Ramos (cell line): ENCODE results near the gene TMEM132D.

Experiments
- in situ Hi-C: fragments of 300-500 bp; cut with MboI; formaldehyde crosslinking; loops from one replicate; pipeline ENCODE4 v1.14.3; 2022; ENCODE audit warnings: low sequenced_read_pairs; ENCODE audit not compliant: unreplicated experiment

TMEM132D gene

DNA sequence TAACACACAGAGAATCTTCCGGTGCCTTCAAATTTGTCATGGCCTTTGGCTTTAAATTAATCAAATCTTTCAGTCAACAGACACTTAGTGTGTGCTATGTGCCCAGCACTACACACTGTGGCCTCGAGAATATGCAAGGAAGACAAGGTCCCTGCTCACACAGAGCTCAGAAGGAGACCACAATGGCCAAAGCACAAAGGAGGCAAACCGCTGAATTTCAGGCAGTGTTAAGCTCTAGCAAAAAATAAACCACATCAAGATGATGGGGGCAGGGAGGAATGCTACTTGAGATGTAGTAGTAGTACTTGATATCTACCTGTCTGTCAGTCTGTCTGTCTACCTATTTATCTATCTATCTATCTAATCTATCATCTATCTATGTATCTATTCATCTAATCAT, 227.9 kb downstream of the TMEM132D start:
- in situ Hi-C loops: no loop called here

DNA sequence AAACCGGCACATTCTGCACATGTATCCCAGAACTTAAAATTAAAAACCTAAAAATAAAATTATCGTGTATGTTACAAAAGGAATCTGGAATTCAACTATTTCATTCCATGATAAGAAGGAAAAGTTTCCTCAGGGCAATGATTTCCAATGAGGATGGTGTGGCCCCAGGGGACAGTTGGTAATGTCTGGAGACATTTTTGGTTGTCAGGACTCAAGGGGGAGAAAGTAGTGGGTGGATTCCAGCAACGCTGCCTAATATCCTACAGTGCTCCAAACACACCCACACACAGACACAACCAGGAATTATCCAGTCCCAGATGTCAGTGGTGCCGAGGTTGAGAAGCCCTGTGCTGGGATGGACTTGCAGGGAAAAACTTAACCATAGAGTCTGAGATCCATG, 228.3 kb downstream of the TMEM132D start:
- in situ Hi-C loops: no loop called here

GRCh38 chr12:129673806-129674205, 230.0 kb downstream of the TMEM132D start:
- in situ Hi-C loops: no loop called here

DNA sequence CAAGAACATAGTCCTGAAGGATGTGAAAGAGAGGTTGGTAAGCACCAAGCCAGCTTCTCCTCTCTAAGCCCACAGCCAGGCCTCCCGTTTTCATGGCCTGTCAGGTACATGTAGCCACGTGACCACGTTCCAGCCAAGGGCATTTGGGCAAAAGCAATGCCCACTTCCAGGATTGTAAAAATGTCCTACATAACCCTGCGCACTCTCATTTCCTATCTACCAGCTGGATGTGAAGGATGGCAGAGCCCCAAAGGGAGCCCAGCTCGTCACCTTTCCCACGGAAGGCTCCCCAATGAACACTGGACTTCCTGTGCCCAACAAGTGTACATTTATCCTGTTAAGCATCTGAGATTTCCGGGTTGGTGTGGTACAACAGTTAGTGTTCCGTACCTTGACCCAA, 231.7 kb downstream of the TMEM132D start:
- in situ Hi-C loops: no loop called here

DNA sequence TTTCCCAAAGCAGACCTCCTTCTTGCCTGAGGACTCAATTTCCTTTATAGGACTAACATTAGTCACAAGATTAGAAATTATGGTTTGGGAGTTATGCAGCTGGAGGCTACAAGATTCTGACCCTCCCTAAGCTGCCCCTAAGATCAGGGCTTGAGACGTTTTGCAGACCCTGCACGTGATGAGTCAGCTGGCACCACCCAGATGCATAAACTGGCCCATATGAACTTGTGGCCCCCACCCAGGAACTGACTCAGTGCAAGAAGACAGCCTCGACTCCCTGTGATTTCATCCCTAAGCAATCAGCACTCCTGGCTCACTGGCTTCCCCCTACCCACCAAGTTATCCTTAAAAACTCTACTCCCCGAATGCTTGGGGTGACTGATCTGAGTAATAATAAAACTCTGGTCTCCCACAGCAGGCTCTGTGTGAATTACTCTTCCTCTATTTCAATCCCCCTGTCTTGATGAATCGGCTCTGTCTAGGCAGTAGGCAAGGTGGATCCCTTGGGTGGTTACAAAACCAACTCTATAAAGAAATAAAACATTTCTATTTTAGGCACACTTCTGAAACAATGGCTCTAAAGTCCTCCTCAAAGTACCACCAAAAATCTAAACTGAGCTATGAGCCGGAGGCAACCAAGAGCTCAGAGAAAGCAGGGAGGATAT, 233.4 kb downstream of the TMEM132D start:
- in situ Hi-C loops: no loop called here

- in situ Hi-C loops: no loop called here
Measured at GRCh38 chr12:129665414-129665813, 238.4 kb downstream of the TMEM132D start.

DNA sequence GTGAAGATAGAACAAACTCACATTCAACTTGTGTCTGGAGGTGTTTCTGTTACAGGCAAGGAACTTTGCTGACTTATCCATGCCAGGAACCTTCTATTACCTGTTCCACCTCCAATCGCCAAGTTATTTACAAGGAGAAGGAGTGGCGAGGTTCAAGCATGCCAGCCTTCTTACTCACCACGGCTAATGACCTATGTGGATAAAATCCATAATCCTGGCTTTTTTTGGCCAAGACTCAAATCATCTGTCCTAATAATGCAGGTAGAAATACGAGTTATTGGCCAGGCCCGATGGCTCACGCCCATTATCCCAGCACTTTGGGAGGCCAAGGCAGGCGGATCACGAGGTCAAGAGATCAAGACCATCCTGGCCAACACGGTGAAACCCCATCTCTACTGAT, 241.6 kb downstream of the TMEM132D start:
- in situ Hi-C loops: no loop called here

GRCh38 chr12:129660946-129661345, 242.9 kb downstream of the TMEM132D start:
- in situ Hi-C loops: no loop called here

DNA sequence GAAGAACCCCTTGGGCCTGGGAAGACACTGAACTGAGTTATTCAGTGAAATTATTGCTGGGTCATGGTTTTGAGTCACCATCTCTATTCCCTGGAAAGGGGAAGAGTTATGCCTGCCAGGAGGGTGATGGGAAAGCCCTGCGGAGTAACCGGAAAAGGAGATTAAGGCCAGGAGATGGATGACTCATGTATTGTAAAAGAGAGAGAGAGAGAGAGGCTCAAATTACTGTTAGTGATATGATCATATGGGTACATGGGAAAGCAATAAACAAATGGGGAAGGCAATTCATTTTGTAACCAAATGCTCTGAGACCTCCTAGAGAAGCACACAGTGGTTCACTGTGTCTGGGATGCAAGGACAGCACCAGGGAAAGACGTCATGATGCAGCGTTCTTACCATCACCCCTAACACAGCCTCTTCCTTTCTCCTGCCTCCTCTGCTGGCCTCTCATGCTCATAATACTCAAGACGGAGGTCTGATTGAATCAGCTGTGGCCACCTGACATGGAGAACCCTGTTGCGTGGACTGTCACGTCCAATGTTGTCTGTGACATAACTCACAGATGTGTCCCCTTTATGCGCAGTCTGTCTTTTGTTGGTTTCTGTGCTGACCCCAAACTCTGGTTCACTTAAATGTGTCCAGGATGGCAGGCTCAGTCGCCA, 243.7 kb downstream of the TMEM132D start:
- in situ Hi-C loops: no loop called here

GRCh38 chr12:129657179-129657578, 246.6 kb downstream of the TMEM132D start:
- in situ Hi-C loops: no loop called here

DNA sequence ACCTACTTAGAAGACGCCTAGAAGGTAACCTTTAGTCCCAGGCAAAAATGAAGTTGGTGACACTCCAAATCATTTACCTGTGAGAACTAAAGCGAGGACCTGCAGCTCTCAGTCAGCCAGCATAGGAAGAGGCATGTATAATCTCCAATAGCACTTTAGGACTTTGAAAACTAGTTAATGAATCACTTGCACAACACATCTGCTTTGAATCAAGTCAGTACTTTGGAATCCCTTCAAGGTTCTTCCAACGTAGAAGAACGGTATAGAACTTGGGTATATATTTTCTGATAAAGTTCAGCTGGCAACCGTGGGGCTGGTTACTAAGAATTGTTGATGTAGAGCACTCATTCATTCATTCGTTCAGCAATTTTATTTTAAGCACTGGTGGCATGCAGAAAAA, 251.9 kb downstream of the TMEM132D start:
- in situ Hi-C loops: no loop called here

GRCh38 chr12:129641926-129642325, 261.9 kb downstream of the TMEM132D start:
- in situ Hi-C loops: no loop called here

DNA sequence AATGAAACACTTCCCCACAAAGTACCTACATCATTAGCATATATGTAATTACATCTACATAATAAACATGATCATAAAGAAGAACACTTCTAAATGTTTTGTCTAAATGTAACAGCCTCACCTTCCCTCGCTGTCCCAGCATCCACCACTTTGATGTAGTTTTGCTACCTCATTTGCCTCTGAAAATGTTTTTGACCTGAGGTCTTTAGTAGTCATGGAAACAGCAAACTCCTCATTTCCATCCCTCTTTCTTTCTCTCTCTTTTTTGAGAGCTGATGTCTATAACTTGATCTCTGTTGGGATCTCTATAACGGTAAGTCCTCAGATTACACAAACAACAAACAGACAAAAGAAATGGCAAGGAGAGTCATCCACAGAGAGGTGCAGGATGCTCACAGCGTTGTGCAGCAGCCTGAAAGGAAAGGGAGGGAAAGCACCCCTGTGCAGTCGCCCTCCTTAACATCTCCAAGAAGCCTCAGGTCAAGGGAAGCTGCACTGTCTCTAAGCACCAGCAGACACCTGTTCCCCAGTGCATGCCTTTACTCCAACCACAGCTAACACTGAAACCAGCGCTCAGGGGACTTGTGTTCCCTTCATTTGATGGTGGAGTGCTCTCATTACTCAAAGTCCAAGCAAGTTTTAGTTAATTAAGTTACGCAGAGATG, 268.7 kb downstream of the TMEM132D start:
- in situ Hi-C loops: no loop called here

DNA sequence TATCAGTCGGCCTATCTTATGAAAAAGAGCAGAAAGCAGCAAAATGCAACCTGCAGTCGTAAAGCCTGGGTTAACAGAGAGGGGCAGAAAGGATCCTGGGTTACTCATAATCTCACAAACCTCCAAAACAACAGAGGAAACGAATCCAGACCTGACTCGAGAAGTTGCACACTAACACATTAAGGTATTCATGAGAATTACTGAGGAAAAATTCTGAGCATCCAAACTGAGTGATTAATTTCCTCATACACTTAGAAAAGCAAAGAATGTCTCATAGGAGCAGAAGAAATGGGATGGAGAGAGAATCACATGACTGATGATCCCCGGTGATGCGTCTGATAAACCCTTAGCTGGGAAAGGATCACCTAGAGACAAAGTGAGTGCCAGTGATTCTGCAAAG, 272.5 kb downstream of the TMEM132D start:
- in situ Hi-C loops: no loop called here

DNA sequence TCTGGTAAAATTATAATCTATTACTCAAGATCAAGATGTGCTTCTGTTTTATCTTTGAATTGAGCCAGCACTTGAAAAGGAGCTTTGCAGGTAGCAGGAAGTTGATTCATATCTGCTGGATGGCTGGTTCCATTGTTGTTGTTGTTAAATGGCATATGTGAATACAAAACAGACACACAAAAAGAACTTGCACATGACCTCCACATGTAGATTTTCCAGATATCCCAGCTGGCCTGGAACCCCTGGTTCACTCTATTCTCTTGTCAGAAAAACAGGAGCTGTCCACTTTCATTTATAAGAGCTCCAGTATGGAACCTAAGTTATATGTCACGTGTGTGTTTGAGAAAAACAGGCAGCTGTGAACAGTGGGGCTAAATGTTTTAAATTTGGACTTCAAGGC, 273.9 kb downstream of the TMEM132D start:
- in situ Hi-C loops: no loop called here

- in situ Hi-C loops: no loop called here
Measured at GRCh38 chr12:129622566-129622965, 281.3 kb downstream of the TMEM132D start.

DNA sequence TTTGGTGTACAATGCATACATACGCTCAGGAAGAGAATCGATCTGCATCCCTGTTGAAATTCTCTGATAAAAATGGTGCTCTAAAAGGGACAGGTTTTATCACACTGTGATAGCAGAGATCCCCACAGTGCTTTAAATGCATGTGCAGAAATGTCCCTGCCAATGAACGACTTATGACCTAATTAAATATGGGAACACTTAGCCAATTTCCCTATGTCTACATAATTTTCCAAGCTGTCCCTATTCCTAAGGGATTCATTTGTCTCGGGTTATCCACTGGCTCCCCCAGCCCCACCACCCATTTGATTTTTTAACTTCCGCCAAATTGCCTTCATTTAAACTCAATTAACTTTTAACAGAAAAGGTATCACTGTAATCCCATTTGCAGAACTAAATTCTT, 284.6 kb downstream of the TMEM132D start:
- in situ Hi-C loops: no loop called here

DNA sequence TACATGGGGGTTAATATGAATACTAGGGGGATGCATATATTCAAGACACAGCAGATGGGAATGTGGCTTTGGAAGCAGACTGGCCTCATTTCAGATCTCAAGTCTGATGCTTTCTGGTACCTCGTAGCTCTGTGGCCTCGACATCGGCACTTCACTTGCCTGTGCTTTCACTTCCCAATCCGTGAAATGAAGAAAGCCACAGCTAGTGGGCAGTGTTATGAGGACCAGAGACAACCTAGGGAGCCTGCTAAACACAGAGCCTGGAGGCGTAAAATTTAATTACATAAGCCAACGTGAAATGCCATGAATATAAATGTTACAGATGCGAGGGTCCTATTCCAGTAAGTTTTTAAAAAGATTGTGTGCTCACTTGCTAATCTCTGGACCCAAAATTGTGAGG, 286.0 kb downstream of the TMEM132D start:
- in situ Hi-C loops: no loop called here

DNA sequence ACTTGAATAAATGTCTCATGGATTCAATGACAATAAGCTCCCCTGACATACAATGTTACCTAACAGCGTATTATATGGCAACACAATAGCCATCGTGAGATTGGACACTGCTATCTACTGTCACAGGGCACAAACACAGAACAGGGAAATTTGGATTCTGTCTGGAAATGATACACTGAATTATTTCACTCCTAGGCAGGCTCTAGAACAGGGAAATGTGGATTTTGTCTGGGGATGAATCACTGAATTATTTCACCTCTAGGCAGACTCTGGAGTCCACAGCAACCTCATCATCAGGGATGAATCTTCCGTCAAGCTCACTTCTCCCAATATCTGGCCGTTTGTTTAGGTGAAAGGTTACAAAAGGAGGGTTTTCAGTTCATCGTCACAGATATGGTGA, 288.8 kb downstream of the TMEM132D start:
- in situ Hi-C loops: no loop called here

DNA sequence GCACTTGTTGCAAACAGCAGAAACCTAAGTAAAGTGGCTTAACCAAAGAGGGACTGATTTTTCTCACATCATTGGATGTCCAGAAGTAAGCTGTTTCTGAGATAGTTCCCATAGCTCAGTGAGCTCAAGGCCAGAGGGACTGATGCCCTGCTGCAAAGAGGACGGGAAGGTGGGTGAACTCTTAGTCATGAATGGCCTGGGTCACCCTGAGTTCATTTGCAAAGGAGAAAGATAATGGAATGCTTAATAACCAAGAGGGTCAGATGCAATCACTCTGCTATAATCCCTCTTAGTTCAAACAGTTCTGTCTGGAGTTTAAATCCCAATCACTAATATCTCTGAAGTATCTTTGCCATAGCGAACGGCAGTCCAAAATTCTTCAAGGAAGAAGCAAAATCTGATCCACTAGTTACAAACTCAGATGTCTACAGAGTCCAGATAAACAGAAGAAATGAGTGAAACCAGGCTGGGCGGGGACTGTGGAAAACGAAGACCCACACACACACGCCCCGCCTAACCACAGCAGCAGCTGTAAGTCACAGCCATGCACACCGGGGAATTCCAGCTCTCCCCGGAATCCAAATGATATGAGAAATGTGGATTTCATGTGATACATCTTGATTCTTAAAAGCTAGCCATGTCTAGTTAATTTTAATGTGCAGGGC, 289.5 kb downstream of the TMEM132D start:
- in situ Hi-C loops: no loop called here

DNA sequence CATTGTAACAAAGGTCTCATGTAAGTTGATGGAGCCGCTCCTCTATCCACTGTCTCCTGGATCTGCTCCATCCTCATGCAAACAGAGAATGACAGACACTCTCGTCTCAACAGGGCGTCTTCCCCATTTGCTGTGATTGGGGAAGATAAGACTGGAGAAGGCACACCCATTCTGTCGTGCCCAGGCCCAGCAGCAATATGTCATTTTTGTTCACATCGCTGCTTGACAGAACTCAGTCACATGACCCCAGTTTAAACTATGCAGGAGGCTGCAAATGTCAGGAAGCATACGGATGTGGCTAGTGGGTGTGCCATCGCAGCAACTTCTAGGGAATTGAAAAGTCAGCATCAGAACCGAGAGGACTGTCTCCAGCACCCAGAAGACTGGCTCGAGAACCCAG, 290.5 kb downstream of the TMEM132D start:
- in situ Hi-C loops: no loop called here
